Measurements from ENCODE around the gene TTI1.

Gene TTI1

GRCh38 chr20:37948956-37949355 lies 84.3 kb downstream of the TTI1 start:
- Histone ChIP-seq H3K4me1 (ENCODE audit: control insufficient read depth, insufficient read depth, low read length) (no peaks in the 10 kb centered on the region), H3K9me3 (ENCODE audit: control insufficient read depth, insufficient read depth, low read depth, low read length) (no peaks in the 10 kb centered on the region), H3K27ac (ENCODE audit: extremely low read depth, low read depth, low read length) (no peak overlapping the region), H3K36me3 (ENCODE audit: control insufficient read depth in 2 of 2, insufficient read depth in 1 of 2, low read length in 2 of 2) (no peaks in the 10 kb centered on the region), H3K4me3 (ENCODE audit: low read depth, low read length) (no peak overlapping the region)
- TF ChIP-seq ZNF623 (tag by site-specific recombination; IDR thresholded peaks at IDR 0.05), result no peak
- 0 out of 2 replicates have a peak, but pooled peaks have one; percentile 9 for TF ChIP-seq EGR2 (tag by site-specific recombination; IDR thresholded peaks at IDR 0.05; ENCODE audit: low read depth)
- ChIA-PET CTCF (no interaction called here), POLR2A (no interaction called here)

- Histone ChIP-seq H3K9me3 (ENCODE audit: control insufficient read depth, insufficient read depth, low read depth, low read length) (no peaks in the 10 kb centered on the region), H3K4me1 (ENCODE audit: control insufficient read depth, insufficient read depth, low read length) (no peaks in the 10 kb centered on the region), H3K36me3 (ENCODE audit: control insufficient read depth in 2 of 2, insufficient read depth in 1 of 2, low read length in 2 of 2) (no peaks in the 10 kb centered on the region), H3K27ac (ENCODE audit: extremely low read depth, low read depth, low read length) (no peak overlapping the region), H3K4me3 (ENCODE audit: low read depth, low read length) (no peak overlapping the region)
- CTCF ChIA-PET, result no interaction called here
- POLR2A ChIA-PET, result no interaction called here
- no peak for TF ChIP-seq SP7 (tag by site-specific recombination; IDR thresholded peaks at IDR 0.05)
- no peak for TF ChIP-seq ZSCAN4 (tag by site-specific recombination; IDR thresholded peaks at IDR 0.05)
- no peak for TF ChIP-seq ZNF280C (tag by site-specific recombination; IDR thresholded peaks at IDR 0.05)
- peak; percentile 85 for TF ChIP-seq ZNF184 (tag by site-specific recombination; IDR thresholded peaks at IDR 0.05)
- peak; percentile 97 for TF ChIP-seq ZNF140 (tag by site-specific recombination; IDR thresholded peaks at IDR 0.05)
- no peak for TF ChIP-seq ZNF169 (tag by site-specific recombination; IDR thresholded peaks at IDR 0.05)
These were observed 85.3 kb downstream of the TTI1 start for GRCh38 chr20:37947943-37948342.

- no peak for TF ChIP-seq ZNF530 (tag by site-specific recombination; IDR thresholded peaks at IDR 0.05; ENCODE audit: low read depth)
- no peak for TF ChIP-seq ZNF792 (tag by site-specific recombination; IDR thresholded peaks at IDR 0.05)
- no peak for TF ChIP-seq ZNF132 (tag by site-specific recombination; IDR thresholded peaks at IDR 0.05; ENCODE audit: borderline replicate concordance)
- TF ChIP-seq ZBTB7A (tag by site-specific recombination; IDR thresholded peaks at IDR 0.05; ENCODE audit: low read depth), result no peak
- no peak for TF ChIP-seq ZNF510 (tag by site-specific recombination; IDR thresholded peaks at IDR 0.05; ENCODE audit: insufficient replicate concordance)
- no peak for TF ChIP-seq KLF17 (tag by site-specific recombination; IDR thresholded peaks at IDR 0.05)
- TF ChIP-seq ZNF791 (tag by site-specific recombination; IDR thresholded peaks at IDR 0.05), result no peak
- no peak for TF ChIP-seq ZNF148 (tag by site-specific recombination; IDR thresholded peaks at IDR 0.05; ENCODE audit: borderline replicate concordance)
- TF ChIP-seq ZBTB6 (tag by site-specific recombination; IDR thresholded peaks at IDR 0.05), result no peak
- no peak for TF ChIP-seq ZNF423 (tag by site-specific recombination; IDR thresholded peaks at IDR 0.05)
- TF ChIP-seq GLI2 (tag by site-specific recombination; IDR thresholded peaks at IDR 0.05; ENCODE audit: borderline replicate concordance, low read depth), result no peak
- TF ChIP-seq ZNF473 (tag by site-specific recombination; IDR thresholded peaks at IDR 0.05), result no peak
- TF ChIP-seq ZNF37A (tag by site-specific recombination; IDR thresholded peaks at IDR 0.05), result no peak
- no peak for TF ChIP-seq ZNF629 (tag by site-specific recombination; IDR thresholded peaks at IDR 0.05)
- TF ChIP-seq ZFP37 (tag by site-specific recombination; IDR thresholded peaks at IDR 0.05), result no peak
- Histone ChIP-seq H3K36me3 (ENCODE audit: control insufficient read depth in 2 of 2, insufficient read depth in 1 of 2, low read length in 2 of 2) (no peaks in the 10 kb centered on the region), H3K9me3 (ENCODE audit: control insufficient read depth, insufficient read depth, low read depth, low read length) (no peaks in the 10 kb centered on the region), H3K4me3 (ENCODE audit: low read depth, low read length) (no peak overlapping the region), H3K27ac (ENCODE audit: extremely low read depth, low read depth, low read length) (no peak overlapping the region), H3K4me1 (ENCODE audit: control insufficient read depth, insufficient read depth, low read length) (no peaks in the 10 kb centered on the region)
- ChIA-PET CTCF (no interaction called here), POLR2A (no interaction called here)
These were observed 86.3 kb downstream of the TTI1 start for GRCh38 chr20:37946946-37947345.

Data from HEK293 (cell line).